GM23338 (cell line): Measurements from ENCODE around the gene PTGDS. TPM values are rescaled to one million over a fixed set of nuclear protein-coding genes. Genes with fewer than 3 reads are reported as not detected.

Experiments
- ATAC-seq: fragments of 200-7000 bp; cut with Tn5 transposase; 3 replicates; pipeline ENCODE4 v1.9.1; 2020
- DNase-seq: peaks from one replicate; pipeline ENCODE4 v3.0.0-alpha.2; 2015; ENCODE audit warnings: low spot score
- H2AFZ ChIP-seq: fragments of 200-600 bp; sonication (generic); 2 replicates; pipeline ENCODE4 v1.8.0; 2016; ENCODE audit warnings: antibody characterized with exemption, mild to moderate bottlenecking, moderate library complexity
- H3F3A ChIP-seq: fragments of 200-600 bp; sonication (generic); replicated peaks from 2 replicates; pipeline ENCODE4 v1.8.0; 2017; ENCODE audit warnings: antibody characterized with exemption, mixed run types, low read depth
- H3K27ac ChIP-seq: fragments of 200-600 bp; sonication (generic); 2 replicates; pipeline ENCODE4 v1.6.1; 2016; ENCODE audit warnings: low read depth
- H3K27me3 ChIP-seq: fragments of 200-600 bp; sonication (generic); 2 replicates; pipeline ENCODE4 v1.8.0; 2016; ENCODE audit warnings: mild to moderate bottlenecking, mixed run types, moderate library complexity; ENCODE audit not compliant: insufficient read depth
- H3K36me3 ChIP-seq: fragments of 200-600 bp; sonication (generic); 2 replicates; pipeline ENCODE4 v1.8.0; 2016; ENCODE audit warnings: mild to moderate bottlenecking; ENCODE audit not compliant: insufficient read depth
- H3K4me1 ChIP-seq: fragments of 200-600 bp; sonication (generic); 2 replicates; pipeline ENCODE4 v1.8.0; 2016; ENCODE audit warnings: mild to moderate bottlenecking, moderate library complexity; ENCODE audit not compliant: insufficient read depth
- H3K4me2 ChIP-seq: fragments of 200-600 bp; sonication (generic); 2 replicates; pipeline ENCODE4 v1.7.1; 2017; ENCODE audit warnings: mixed run types
- H3K4me3 ChIP-seq: fragments of 200-600 bp; sonication (generic); 2 replicates; pipeline ENCODE4 v1.6.1; 2016; ENCODE audit warnings: mixed run types
- H3K79me2 ChIP-seq: fragments of 200-600 bp; sonication (generic); replicated peaks from 2 replicates; pipeline ENCODE4 v1.8.0; 2017; ENCODE audit warnings: mild to moderate bottlenecking; ENCODE audit not compliant: insufficient read depth
- H3K9me2 ChIP-seq: fragments of 200-600 bp; sonication (generic); 2 replicates; pipeline ENCODE4 v1.8.0; 2017; ENCODE audit not compliant: insufficient read depth
- H4K20me1 ChIP-seq: fragments of 200-600 bp; sonication (generic); replicated peaks from 2 replicates; pipeline ENCODE4 v1.8.0; 2017; ENCODE audit warnings: mild to moderate bottlenecking; ENCODE audit not compliant: insufficient read depth
- H3K27ac Mint-ChIP-seq: 2 replicates; pipeline ENCODE4 v1.8.0; 2020; ENCODE audit warnings: inconsistent platforms, mild to moderate bottlenecking, moderate library complexity, mixed read lengths
- H3K27me3 Mint-ChIP-seq: 3 replicates; pipeline ENCODE4 v1.8.0; 2022; ENCODE audit warnings: low read depth, mild to moderate bottlenecking, moderate library complexity, mixed read lengths, inconsistent platforms; ENCODE audit not compliant: insufficient read depth, poor library complexity
- H3K36me3 Mint-ChIP-seq: 3 replicates; pipeline ENCODE4 v1.8.0; 2021; ENCODE audit warnings: low read depth, mild to moderate bottlenecking, inconsistent platforms, moderate library complexity, mixed read lengths
- H3K4me1 Mint-ChIP-seq: 3 replicates; pipeline ENCODE4 v1.8.0; 2020; ENCODE audit warnings: mild to moderate bottlenecking, inconsistent platforms, mixed read lengths
- H3K4me3 Mint-ChIP-seq: 3 replicates; pipeline ENCODE4 v1.8.0; 2021; ENCODE audit warnings: moderate library complexity, mild to moderate bottlenecking, inconsistent platforms, mixed read lengths
- H3K9me3 Mint-ChIP-seq: 3 replicates; pipeline ENCODE4 v1.8.0; 2020; ENCODE audit warnings: moderate library complexity, mild to moderate bottlenecking, inconsistent platforms, mixed read lengths
- CREB1 ChIP-seq: fragments of 250-450 bp; sonication (Bioruptor Pico); IDR thresholded peaks from 2 replicates; pipeline ENCODE4 v1.5.0; 2020; ENCODE audit warnings: low read depth, mild to moderate bottlenecking, moderate library complexity
- EZH2 ChIP-seq: fragments of 200-600 bp; sonication (generic); IDR thresholded peaks from one replicate; pipeline ENCODE4 v1.8.0; 2017; ENCODE audit warnings: antibody characterized with exemption, mild to moderate bottlenecking, low read depth; ENCODE audit not compliant: unreplicated experiment
- JUNB ChIP-seq: IDR thresholded peaks from one replicate; pipeline ENCODE4 v1.6.1; 2016; ENCODE audit warnings: antibody characterized with exemption; ENCODE audit not compliant: unreplicated experiment
- NANOG ChIP-seq: IDR thresholded peaks from 2 replicates; pipeline ENCODE4 v1.6.1; 2016; ENCODE audit warnings: antibody characterized with exemption, borderline replicate concordance
- POLR2AphosphoS5 ChIP-seq: IDR thresholded peaks from 2 replicates; pipeline ENCODE4 v1.6.1; 2016; ENCODE audit warnings: antibody characterized with exemption, low read depth
- STAT1 ChIP-seq: IDR thresholded peaks from one replicate; pipeline ENCODE4 v1.6.1; 2016; ENCODE audit warnings: antibody characterized with exemption; ENCODE audit not compliant: unreplicated experiment
- ZNF114 ChIP-seq: fragments of 250-450 bp; sonication (Bioruptor Pico); IDR thresholded peaks from 2 replicates; pipeline ENCODE4 v1.5.0; 2020; ENCODE audit warnings: mild to moderate bottlenecking, moderate library complexity
- polyA plus RNA-seq: library from polyadenylated mRNA; unstranded; fragments of >200 nt; fragmentation: Nextera tagmentation; extraction: Ambion mirVana; gene quantifications from 2 replicates; pipeline ENCODE4 v1.2.1, GENCODE V29; 2016
- total RNA-seq: library from RNA; depleted of rRNA; stranded (reverse); fragments of >200 nt; shearing (Covaris generic); gene quantifications from 2 replicates; pipeline ENCODE4 v1.2.3, GENCODE V29; 2014
- TF ChIP-seq, protein P1 (sequence below): IDR thresholded peaks from one replicate; pipeline ENCODE4 v1.6.1; 2018; ENCODE audit warnings: antibody characterized with exemption; ENCODE audit not compliant: unreplicated experiment
- TF ChIP-seq, protein P2 (sequence below): fragments of 250-450 bp; sonication (Bioruptor Pico); IDR thresholded peaks from 2 replicates; pipeline ENCODE4 v1.5.0; 2020; ENCODE audit warnings: mild to moderate bottlenecking, moderate library complexity

The PTGDS gene
- total and polyA plus RNA-seq, 2 experiments from 2014 or later = 1.9 to 3.1 TPM

DNA sequence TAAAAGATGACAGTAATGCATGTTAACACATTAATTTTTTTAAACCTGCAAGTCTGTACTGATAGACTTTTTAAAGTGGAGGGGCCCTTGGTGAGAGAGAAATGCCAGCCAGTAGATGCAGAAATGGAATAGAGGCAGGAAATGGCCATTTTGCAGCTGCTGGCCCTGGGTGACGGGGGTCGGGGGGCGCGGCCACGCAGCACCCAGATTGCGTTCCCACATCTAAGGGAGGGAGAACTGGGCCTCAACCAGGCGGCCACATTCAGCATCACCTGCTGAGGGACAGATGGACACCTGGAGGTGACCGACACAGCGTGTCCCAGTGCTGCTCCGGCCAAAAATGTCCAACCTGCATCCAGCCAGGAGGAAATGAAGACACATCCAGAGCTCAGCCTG lies 25.3 kb downstream of the PTGDS start:
- Histone ChIP-seq H3F3A (no peaks in the 10 kb centered on the region), H3K79me2 (no peaks in the 10 kb centered on the region), H3K36me3 (no peaks in the 10 kb centered on the region), H3K9me2 (no peaks in the 10 kb centered on the region), H3K27ac (no peak overlapping the region), H3K4me3 (no peak overlapping the region), H3K4me1 (no peaks in the 10 kb centered on the region), H2AFZ (no peak overlapping the region), H3K27me3 (peaks cover 3% of the 10 kb centered on the region; the same call in 1 of the 2 replicates), H4K20me1 (no peaks in the 10 kb centered on the region), H3K4me2 (no peak overlapping the region)
- Mint-ChIP-seq H3K9me3 (peaks cover 19% of the 10 kb centered on the region), H3K36me3 (peaks cover 6% of the 10 kb centered on the region; the same call in 2 of the 3 replicates), H3K4me1 (peaks cover under 1% of the 10 kb centered on the region; the same call in 2 of the 3 replicates), H3K27ac (no peak overlapping the region), H3K4me3 (no peak overlapping the region), H3K27me3 (peaks cover 6% of the 10 kb centered on the region)
- DNase-seq (no peak), ATAC-seq (no peak)
- TF ChIP-seq POLR2AphosphoS5 = no peak
- TF ChIP-seq ZNF114 = no peak
- no peak for TF ChIP-seq CREB1
- TF ChIP-seq, protein P1, sequence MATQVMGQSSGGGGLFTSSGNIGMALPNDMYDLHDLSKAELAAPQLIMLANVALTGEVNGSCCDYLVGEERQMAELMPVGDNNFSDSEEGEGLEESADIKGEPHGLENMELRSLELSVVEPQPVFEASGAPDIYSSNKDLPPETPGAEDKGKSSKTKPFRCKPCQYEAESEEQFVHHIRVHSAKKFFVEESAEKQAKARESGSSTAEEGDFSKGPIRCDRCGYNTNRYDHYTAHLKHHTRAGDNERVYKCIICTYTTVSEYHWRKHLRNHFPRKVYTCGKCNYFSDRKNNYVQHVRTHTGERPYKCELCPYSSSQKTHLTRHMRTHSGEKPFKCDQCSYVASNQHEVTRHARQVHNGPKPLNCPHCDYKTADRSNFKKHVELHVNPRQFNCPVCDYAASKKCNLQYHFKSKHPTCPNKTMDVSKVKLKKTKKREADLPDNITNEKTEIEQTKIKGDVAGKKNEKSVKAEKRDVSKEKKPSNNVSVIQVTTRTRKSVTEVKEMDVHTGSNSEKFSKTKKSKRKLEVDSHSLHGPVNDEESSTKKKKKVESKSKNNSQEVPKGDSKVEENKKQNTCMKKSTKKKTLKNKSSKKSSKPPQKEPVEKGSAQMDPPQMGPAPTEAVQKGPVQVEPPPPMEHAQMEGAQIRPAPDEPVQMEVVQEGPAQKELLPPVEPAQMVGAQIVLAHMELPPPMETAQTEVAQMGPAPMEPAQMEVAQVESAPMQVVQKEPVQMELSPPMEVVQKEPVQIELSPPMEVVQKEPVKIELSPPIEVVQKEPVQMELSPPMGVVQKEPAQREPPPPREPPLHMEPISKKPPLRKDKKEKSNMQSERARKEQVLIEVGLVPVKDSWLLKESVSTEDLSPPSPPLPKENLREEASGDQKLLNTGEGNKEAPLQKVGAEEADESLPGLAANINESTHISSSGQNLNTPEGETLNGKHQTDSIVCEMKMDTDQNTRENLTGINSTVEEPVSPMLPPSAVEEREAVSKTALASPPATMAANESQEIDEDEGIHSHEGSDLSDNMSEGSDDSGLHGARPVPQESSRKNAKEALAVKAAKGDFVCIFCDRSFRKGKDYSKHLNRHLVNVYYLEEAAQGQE = no peak
- TF ChIP-seq, protein P2, sequence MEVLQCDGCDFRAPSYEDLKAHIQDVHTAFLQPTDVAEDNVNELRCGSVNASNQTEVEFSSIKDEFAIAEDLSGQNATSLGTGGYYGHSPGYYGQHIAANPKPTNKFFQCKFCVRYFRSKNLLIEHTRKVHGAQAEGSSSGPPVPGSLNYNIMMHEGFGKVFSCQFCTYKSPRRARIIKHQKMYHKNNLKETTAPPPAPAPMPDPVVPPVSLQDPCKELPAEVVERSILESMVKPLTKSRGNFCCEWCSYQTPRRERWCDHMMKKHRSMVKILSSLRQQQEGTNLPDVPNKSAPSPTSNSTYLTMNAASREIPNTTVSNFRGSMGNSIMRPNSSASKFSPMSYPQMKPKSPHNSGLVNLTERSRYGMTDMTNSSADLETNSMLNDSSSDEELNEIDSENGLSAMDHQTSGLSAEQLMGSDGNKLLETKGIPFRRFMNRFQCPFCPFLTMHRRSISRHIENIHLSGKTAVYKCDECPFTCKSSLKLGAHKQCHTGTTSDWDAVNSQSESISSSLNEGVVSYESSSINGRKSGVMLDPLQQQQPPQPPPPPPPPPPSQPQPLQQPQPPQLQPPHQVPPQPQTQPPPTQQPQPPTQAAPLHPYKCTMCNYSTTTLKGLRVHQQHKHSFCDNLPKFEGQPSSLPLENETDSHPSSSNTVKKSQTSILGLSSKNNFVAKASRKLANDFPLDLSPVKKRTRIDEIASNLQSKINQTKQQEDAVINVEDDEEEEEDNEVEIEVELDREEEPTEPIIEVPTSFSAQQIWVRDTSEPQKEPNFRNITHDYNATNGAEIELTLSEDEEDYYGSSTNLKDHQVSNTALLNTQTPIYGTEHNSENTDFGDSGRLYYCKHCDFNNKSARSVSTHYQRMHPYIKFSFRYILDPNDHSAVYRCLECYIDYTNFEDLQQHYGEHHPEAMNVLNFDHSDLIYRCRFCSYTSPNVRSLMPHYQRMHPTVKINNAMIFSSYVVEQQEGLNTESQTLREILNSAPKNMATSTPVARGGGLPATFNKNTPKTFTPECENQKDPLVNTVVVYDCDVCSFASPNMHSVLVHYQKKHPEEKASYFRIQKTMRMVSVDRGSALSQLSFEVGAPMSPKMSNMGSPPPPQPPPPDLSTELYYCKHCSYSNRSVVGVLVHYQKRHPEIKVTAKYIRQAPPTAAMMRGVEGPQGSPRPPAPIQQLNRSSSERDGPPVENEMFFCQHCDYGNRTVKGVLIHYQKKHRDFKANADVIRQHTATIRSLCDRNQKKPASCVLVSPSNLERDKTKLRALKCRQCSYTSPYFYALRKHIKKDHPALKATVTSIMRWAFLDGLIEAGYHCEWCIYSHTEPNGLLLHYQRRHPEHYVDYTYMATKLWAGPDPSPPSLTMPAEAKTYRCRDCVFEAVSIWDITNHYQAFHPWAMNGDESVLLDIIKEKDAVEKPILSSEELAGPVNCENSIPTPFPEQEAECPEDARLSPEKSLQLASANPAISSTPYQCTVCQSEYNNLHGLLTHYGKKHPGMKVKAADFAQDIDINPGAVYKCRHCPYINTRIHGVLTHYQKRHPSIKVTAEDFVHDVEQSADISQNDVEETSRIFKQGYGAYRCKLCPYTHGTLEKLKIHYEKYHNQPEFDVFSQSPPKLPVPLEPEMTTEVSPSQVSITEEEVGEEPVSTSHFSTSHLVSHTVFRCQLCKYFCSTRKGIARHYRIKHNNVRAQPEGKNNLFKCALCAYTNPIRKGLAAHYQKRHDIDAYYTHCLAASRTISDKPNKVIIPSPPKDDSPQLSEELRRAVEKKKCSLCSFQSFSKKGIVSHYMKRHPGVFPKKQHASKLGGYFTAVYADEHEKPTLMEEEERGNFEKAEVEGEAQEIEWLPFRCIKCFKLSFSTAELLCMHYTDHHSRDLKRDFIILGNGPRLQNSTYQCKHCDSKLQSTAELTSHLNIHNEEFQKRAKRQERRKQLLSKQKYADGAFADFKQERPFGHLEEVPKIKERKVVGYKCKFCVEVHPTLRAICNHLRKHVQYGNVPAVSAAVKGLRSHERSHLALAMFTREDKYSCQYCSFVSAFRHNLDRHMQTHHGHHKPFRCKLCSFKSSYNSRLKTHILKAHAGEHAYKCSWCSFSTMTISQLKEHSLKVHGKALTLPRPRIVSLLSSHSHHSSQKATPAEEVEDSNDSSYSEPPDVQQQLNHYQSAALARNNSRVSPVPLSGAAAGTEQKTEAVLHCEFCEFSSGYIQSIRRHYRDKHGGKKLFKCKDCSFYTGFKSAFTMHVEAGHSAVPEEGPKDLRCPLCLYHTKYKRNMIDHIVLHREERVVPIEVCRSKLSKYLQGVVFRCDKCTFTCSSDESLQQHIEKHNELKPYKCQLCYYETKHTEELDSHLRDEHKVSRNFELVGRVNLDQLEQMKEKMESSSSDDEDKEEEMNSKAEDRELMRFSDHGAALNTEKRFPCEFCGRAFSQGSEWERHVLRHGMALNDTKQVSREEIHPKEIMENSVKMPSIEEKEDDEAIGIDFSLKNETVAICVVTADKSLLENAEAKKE (CRISPR knock-in tag) = no peak
- no peak for TF ChIP-seq JUNB
- TF ChIP-seq EZH2 = no peak
- TF ChIP-seq NANOG = no peak
- TF ChIP-seq STAT1 = no peak
